ENCODE data around the gene FALEC. TPM values are rescaled to one million over a fixed set of nuclear protein-coding genes. Genes with fewer than 3 reads are reported as not detected.

FALEC gene
- total RNA-seq, 4 donors from 2014 or later: 1.1 TPM; not detected in 3

GRCh38 chr1:150557065-150557600, 41.6 kb downstream of the FALEC start:
- H3K4me3 ChIP-seq (ENCODE audit: low read depth, poor library complexity, severe bottlenecking): no peak overlapping the region
- intact Hi-C loops (cut with DNase I; ENCODE audit: low total_unique reads): loop anchor here (5.0 to 10.0 kb wide), 2 partner anchors 60 to 438 kb away; no protein-coding TSS in a partner anchor
- WGBS, 2 donors: 87 to 89% methylated on average over 23 of the region's 26 CpGs
- no peak for DNase-seq (ENCODE audit: low spot score in 2 of 2)
- no peak for TF ChIP-seq CTCF (IDR thresholded peaks at IDR 0.05)
- TF ChIP-seq POLR2A (IDR thresholded peaks at IDR 0.05): no peak

- H3K4me3 ChIP-seq (ENCODE audit: low read depth, poor library complexity, severe bottlenecking): no peak overlapping the region
- no peak for DNase-seq (ENCODE audit: low spot score in 2 of 2)
- intact Hi-C loops (cut with DNase I; ENCODE audit: low total_unique reads): loop anchor here (5.0 to 10.0 kb wide), 2 partner anchors 59 to 437 kb away; no protein-coding TSS in a partner anchor
- 83 to 89% methylated on average over 11 to 15 of the region's 15 CpGs for WGBS, 2 donors
- no peak for TF ChIP-seq POLR2A (IDR thresholded peaks at IDR 0.05)
Observed at GRCh38 chr1:150557813-150558212, 42.3 kb downstream of the FALEC start.

- intact Hi-C loops (cut with DNase I; ENCODE audit: low total_unique reads): loop anchor here (5.0 to 10.0 kb wide), 2 partner anchors 59 to 436 kb away; no protein-coding TSS in a partner anchor
- WGBS, 2 donors: 76 to 86% methylated on average over 13 to 15 of the region's 15 CpGs
- no peak for DNase-seq (ENCODE audit: low spot score in 2 of 2)
- H3K4me3 ChIP-seq (ENCODE audit: low read depth, poor library complexity, severe bottlenecking): no peak overlapping the region
- TF ChIP-seq CTCF (IDR thresholded peaks at IDR 0.05) (no peak), POLR2A (IDR thresholded peaks at IDR 0.05) (no peak)
Observed at GRCh38 chr1:150558303-150558704, 42.8 kb downstream of the FALEC start.

- TF ChIP-seq CTCF (IDR thresholded peaks at IDR 0.05): no peak
- no peak for TF ChIP-seq POLR2A (IDR thresholded peaks at IDR 0.05)
- WGBS, 2 donors: 67 to 73% methylated on average over 23 to 28 of the region's 28 CpGs
- intact Hi-C loops (cut with DNase I; ENCODE audit: low total_unique reads): loop anchor here (5.0 to 10.0 kb wide), 2 partner anchors 58 to 436 kb away; no protein-coding TSS in a partner anchor
- H3K4me3 ChIP-seq (ENCODE audit: low read depth, poor library complexity, severe bottlenecking): no peak overlapping the region
- DNase-seq (ENCODE audit: low spot score in 2 of 2): no peak
Observed at GRCh38 chr1:150558761-150559655, 43.5 kb downstream of the FALEC start.

- no peak for TF ChIP-seq POLR2A (IDR thresholded peaks at IDR 0.05)
- no peak overlapping the region for H3K4me3 ChIP-seq (ENCODE audit: low read depth, poor library complexity, severe bottlenecking)
- 65 to 70% methylated on average over 10 of the region's 10 CpGs for WGBS, 2 donors
- DNase-seq (ENCODE audit: low spot score in 2 of 2): peak in 1 of 2 donors; percentile 20
- intact Hi-C loops (cut with DNase I; ENCODE audit: low total_unique reads): loop anchor here (5.0 to 10.0 kb wide), 2 partner anchors 58 to 435 kb away; no protein-coding TSS in a partner anchor
Observed at GRCh38 chr1:150559656-150560010, 44.1 kb downstream of the FALEC start.

- peak; percentile 82 to 96 for DNase-seq (ENCODE audit: low spot score in 2 of 2)
- intact Hi-C loops (cut with DNase I; ENCODE audit: low total_unique reads): no loop called here
- H3K4me3 ChIP-seq (ENCODE audit: low read depth, poor library complexity, severe bottlenecking): no peak overlapping the region
- 22 to 32% methylated on average over 9 of the region's 9 CpGs for WGBS, 2 donors
- TF ChIP-seq CTCF (IDR thresholded peaks at IDR 0.05) (peak in 1 of 3 donors; percentile 81), POLR2A (IDR thresholded peaks at IDR 0.05) (no peak)
Observed at GRCh38 chr1:150560011-150560438, 44.5 kb downstream of the FALEC start.

All from lower leg skin (tissue), 4 donors.